Spleen (tissue), 7 donors: ENCODE results near the gene POM121L12.

ENCODE experiments used
- POLR2A ChIP-seq, 3 donors: fragments of 450-650 bp; IDR thresholded peaks; one replicate each; pipeline ENCODE4 v1.5.1; 2017; ENCODE audit warnings: antibody characterized with exemption in 3 of 3, mild to moderate bottlenecking in 1 of 3
- POLR2AphosphoS5 ChIP-seq, 3 donors: sonication (generic); formaldehyde crosslinking; IDR thresholded peaks; one replicate each; pipeline ENCODE4 v1.5.1; 2017; ENCODE audit warnings: antibody characterized with exemption in 3 of 3
- TF ChIP-seq, protein P1 (sequence below), 11 experiments: fragments of 200-600 bp in 7 of 11; fragments of 450-650 bp in 4 of 11; sonication (generic) in 4 of 11; IDR thresholded peaks in 8 of 11; conservative IDR thresholded peaks in 3 of 11; 1 replicate in 7 of 11; 2 replicates in 4 of 11; pipeline versions ENCODE4 v1.4.0 to v1.8.0; 2016 to 2021; ENCODE audit warnings: antibody characterized with exemption in 11 of 11, inconsistent platforms in 4 of 11, mild to moderate bottlenecking in 1 of 11
- donor health status: DM: no; HTN: no; CAD: no; lungs with moderate emphysema.
- donor health status: DM: no; HTN: no; CAD: no.
- donor health status: DM: no; HTN: no; CAD: no.

DNA sequence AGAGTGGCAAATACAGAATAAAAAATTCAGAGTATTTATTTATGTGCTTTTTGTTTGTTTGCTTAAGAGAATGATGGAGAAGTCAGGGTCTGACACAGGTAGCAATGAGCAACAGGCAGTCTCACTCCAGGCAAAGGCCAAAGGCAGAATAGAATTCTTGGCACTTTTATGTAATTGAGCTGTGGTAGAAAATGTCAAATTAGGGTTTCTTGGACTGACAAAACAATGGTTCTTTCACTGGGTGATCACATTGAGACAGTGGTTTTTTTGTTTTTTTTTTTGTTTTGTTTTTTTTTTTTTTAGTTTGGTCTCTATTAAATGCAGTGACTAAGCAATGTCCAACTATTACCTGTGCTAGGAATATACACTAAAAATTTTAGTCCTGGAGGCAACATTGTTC lies 27.4 kb downstream of the POM121L12 start:
- TF ChIP-seq, protein P1, sequence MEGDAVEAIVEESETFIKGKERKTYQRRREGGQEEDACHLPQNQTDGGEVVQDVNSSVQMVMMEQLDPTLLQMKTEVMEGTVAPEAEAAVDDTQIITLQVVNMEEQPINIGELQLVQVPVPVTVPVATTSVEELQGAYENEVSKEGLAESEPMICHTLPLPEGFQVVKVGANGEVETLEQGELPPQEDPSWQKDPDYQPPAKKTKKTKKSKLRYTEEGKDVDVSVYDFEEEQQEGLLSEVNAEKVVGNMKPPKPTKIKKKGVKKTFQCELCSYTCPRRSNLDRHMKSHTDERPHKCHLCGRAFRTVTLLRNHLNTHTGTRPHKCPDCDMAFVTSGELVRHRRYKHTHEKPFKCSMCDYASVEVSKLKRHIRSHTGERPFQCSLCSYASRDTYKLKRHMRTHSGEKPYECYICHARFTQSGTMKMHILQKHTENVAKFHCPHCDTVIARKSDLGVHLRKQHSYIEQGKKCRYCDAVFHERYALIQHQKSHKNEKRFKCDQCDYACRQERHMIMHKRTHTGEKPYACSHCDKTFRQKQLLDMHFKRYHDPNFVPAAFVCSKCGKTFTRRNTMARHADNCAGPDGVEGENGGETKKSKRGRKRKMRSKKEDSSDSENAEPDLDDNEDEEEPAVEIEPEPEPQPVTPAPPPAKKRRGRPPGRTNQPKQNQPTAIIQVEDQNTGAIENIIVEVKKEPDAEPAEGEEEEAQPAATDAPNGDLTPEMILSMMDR (IDR thresholded peaks at IDR 0.05 in 8 of 11, conservative IDR thresholded peaks at IDR 0.05 in 3 of 11) = no peak
- TF ChIP-seq POLR2AphosphoS5 (IDR thresholded peaks at IDR 0.05) = no peak
- no peak for TF ChIP-seq POLR2A (IDR thresholded peaks at IDR 0.05)
